K562 (cell line): Measurements from ENCODE around the gene CYBRD1. TPM values are rescaled to one million over a fixed set of nuclear protein-coding genes. Genes with fewer than 3 reads are reported as not detected.
A peak's percentile ranks its signal among the peaks of the same experiment; 100 is the strongest.

ENCODE experiments used
- ARID2 ChIP-seq: fragments of 450-650 bp; IDR thresholded peaks from 2 replicates; pipeline ENCODE4 v1.6.1; 2017; ENCODE audit warnings: antibody characterized with exemption, mild to moderate bottlenecking
- BCOR ChIP-seq: fragments of 450-650 bp; IDR thresholded peaks from 2 replicates; pipeline ENCODE4 v1.6.1; 2016
- COPS2 ChIP-seq: fragments of 450-650 bp; conservative IDR thresholded peaks from 2 replicates; pipeline ENCODE4 v1.6.1; 2016; ENCODE audit warnings: mild to moderate bottlenecking, moderate library complexity
- DNMT1 ChIP-seq: fragments of 450-650 bp; IDR thresholded peaks from 2 replicates; pipeline ENCODE4 v1.6.1; 2016; ENCODE audit warnings: antibody characterized with exemption, mild to moderate bottlenecking
- FOXA1 ChIP-seq: fragments of 450-650 bp; IDR thresholded peaks from 2 replicates; pipeline ENCODE4 v1.6.1; 2016; ENCODE audit warnings: mild to moderate bottlenecking, borderline replicate concordance
- HMG20A ChIP-seq: fragments of 450-650 bp; formaldehyde crosslinking; conservative IDR thresholded peaks from 2 replicates; pipeline ENCODE4 v1.4.0; 2020; ENCODE audit warnings: mild to moderate bottlenecking, mixed read lengths
- MEF2A ChIP-seq: IDR thresholded peaks from 2 replicates; pipeline ENCODE4 v1.6.1; 2011; ENCODE audit warnings: low read depth, mild to moderate bottlenecking, low read length, moderate library complexity; ENCODE audit not compliant: control insufficient read depth
- MTA3 ChIP-seq: fragments of 450-650 bp; formaldehyde crosslinking; IDR thresholded peaks from 2 replicates; pipeline ENCODE4 v1.6.1; 2017; ENCODE audit warnings: mild to moderate bottlenecking, borderline replicate concordance
- NONO ChIP-seq, 2 experiments: fragments of 200-400 bp in 1 of 2; fragments of 450-650 bp in 1 of 2; formaldehyde crosslinking in 1 of 2; IDR thresholded peaks; 2 replicates each; pipeline ENCODE4 v1.6.1; 2017; ENCODE audit warnings: low read depth in 2 of 2, mild to moderate bottlenecking in 2 of 2, moderate library complexity in 2 of 2, low read length in 1 of 2
- ZNF165 ChIP-seq: fragments of 250-450 bp; sonication (Bioruptor Pico); IDR thresholded peaks from 2 replicates; pipeline ENCODE4 v1.4.0; 2020; ENCODE audit warnings: borderline replicate concordance
- ZNF408 ChIP-seq: fragments of 250-450 bp; sonication (Bioruptor Pico); IDR thresholded peaks from 2 replicates; pipeline ENCODE4 v1.4.0; 2020; ENCODE audit warnings: low read depth, mild to moderate bottlenecking, moderate library complexity
- ZNF551 ChIP-seq: fragments of 250-450 bp; sonication (Bioruptor Pico); IDR thresholded peaks from 2 replicates; pipeline ENCODE4 v1.5.0; 2021; ENCODE audit warnings: mild to moderate bottlenecking, moderate library complexity
- polyA plus RNA-seq, 8 experiments: library from polyadenylated mRNA; depleted of rRNA in 4 of 8; stranded (reverse) in 5 of 8; unstranded in 3 of 8; fragments of >200 nt; fragmentation: Nextera tagmentation in 2 of 8; fragmentation: Illumina TruSeq in 1 of 8; extraction: Ambion mirVana in 2 of 8; extraction: Trizol in 1 of 8; gene quantifications; 2 replicates each; pipeline versions ENCODE4 v1.2.1 to v1.2.3, GENCODE V29; 2011 to 2014; ENCODE audit warnings: inconsistent platforms in 1 of 8, missing spikeins in 1 of 8
- total RNA-seq, 7 experiments: library from RNA; depleted of rRNA in 6 of 7; stranded (reverse); fragments of >200 nt in 6 of 7; fragmentation: Illumina TruSeq in 2 of 7; extraction: Trizol in 2 of 7; gene quantifications; 2 replicates each; pipeline versions ENCODE4 v1.2.1 to v1.2.3, GENCODE V29; 2011 to 2021; ENCODE audit warnings: low replicate concordance in 1 of 7
- TF ChIP-seq, protein P1 (sequence below), 3 experiments: IDR thresholded peaks in 2 of 3; conservative IDR thresholded peaks in 1 of 3; 2 replicates each; pipeline ENCODE4 v1.5.1; 2011 to 2012; ENCODE audit warnings: low read length in 3 of 3, mild to moderate bottlenecking in 3 of 3, control low read depth in 2 of 3, improper control_type of control experiment in 1 of 3, inconsistent platforms in 1 of 3, low read depth in 1 of 3, mixed read lengths in 1 of 3, moderate library complexity in 1 of 3; ENCODE audit not compliant: insufficient read depth in 2 of 3

The CYBRD1 gene
- total and polyA plus RNA-seq, 9 of the 15 experiments (the other 6 are each of a cell fraction or from before 2014, with no cell fraction given) = 9.6 to 22.4 (median 15.6) TPM

DNA sequence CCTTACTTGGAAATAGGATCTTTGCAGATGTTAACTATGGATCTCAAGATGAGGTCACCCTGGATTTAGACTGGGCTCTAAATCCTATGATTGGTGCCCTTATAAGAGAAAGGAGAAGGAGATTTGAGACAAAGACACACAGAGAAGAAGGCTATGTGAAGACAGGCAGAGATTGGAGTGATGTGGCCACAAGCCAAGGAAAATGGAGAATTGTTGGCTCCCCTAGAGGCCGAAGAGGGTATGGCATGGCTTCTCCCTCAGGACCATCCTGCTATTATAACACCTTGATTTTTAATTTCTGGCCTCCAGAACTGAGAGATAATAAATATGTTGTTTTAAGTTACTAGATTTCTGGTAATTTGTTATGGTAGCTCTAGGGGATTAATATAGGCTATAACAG, 7.6 kb downstream of the CYBRD1 start (continued):
- no peak for TF ChIP-seq DNMT1
- TF ChIP-seq, protein P1, sequence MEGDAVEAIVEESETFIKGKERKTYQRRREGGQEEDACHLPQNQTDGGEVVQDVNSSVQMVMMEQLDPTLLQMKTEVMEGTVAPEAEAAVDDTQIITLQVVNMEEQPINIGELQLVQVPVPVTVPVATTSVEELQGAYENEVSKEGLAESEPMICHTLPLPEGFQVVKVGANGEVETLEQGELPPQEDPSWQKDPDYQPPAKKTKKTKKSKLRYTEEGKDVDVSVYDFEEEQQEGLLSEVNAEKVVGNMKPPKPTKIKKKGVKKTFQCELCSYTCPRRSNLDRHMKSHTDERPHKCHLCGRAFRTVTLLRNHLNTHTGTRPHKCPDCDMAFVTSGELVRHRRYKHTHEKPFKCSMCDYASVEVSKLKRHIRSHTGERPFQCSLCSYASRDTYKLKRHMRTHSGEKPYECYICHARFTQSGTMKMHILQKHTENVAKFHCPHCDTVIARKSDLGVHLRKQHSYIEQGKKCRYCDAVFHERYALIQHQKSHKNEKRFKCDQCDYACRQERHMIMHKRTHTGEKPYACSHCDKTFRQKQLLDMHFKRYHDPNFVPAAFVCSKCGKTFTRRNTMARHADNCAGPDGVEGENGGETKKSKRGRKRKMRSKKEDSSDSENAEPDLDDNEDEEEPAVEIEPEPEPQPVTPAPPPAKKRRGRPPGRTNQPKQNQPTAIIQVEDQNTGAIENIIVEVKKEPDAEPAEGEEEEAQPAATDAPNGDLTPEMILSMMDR (IDR thresholded peaks at IDR 0.05 in 2 of 3, conservative IDR thresholded peaks at IDR 0.05 in 1 of 3; ENCODE audit: insufficient read depth in 2 of 3, low read depth in 1 of 3, low read length in 3 of 3) = peak; percentile 69 to 89 (median 80)
- TF ChIP-seq BCOR = peak; percentile 89
- TF ChIP-seq ZNF551 (CRISPR knock-in tag) = no peak
- TF ChIP-seq HMG20A (CRISPR knock-in tag) = no peak
- TF ChIP-seq ZNF408 (CRISPR knock-in tag) = no peak
- no peak for TF ChIP-seq ZNF165 (CRISPR knock-in tag)
- TF ChIP-seq ARID2 = no peak
- TF ChIP-seq NONO (IDR thresholded peaks at IDR 0.05; ENCODE audit: low read depth in 2 of 2, low read length in 1 of 2) = no peak
- TF ChIP-seq FOXA1 = no peak
- TF ChIP-seq COPS2 = no peak
- TF ChIP-seq MTA3 = no peak
- TF ChIP-seq MEF2A = no peak
- TF ChIP-seq, all 486 proteins: peak for 29
